ENCODE data around the gene CCDC32. TPM values are rescaled to one million over a fixed set of nuclear protein-coding genes. Genes with fewer than 3 reads are reported as not detected.

The CCDC32 gene
- total and polyA plus RNA-seq, 2 of the 13 experiments (the other 11 are each of a cell fraction or from before 2014, with no cell fraction given), result 10.8 to 23.2 TPM

DNA sequence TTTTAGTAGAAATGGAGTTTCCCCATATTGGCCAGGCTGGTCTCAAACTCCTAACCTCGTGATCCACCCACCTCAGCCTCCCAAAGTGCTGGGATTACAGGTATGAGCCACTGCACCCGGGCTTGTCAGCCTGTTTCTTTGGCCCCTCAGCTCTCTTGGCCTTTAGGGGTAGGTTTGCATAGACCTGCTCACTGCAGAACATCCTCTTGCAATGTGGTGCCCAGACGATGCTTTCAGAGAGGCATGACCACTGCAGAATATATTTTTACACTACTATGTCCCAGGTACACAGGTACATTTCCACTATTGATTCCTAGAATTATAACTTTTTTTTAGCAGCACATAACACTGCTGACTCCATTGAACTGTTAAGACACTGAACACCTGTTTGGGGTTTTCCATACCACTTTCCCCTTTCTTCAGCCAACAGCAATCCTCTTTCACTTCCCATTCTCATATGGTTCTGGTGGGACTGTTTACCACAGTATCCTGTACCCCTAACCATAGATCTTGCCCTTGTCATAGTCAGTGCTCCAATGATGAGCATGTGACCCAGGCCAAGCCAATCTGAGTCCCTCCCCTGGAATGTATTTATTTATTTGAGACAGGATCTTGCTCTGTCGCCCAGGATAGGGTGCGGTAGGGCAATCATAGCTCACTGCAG is 21.1 kb downstream of the CCDC32 start:
- FAIRE-seq, result no peak
- no TSS peak for BruUV-seq (replicated peaks)
- no peak overlapping the region for H3K4me2 ChIP-seq (ENCODE audit: low read depth, low read length)
- WGBS (ENCODE audit: low lambda C conversion rate), result 73% methylated on average over 3 of the region's 5 CpGs
- H3K36me3 ChIP-seq (replicated peaks in 1 of 2; ENCODE audit: control insufficient read depth in 1 of 2, insufficient read depth in 2 of 2, low read length in 2 of 2), result peaks cover 0 to 5% of the 10 kb centered on the region in 2 experiments; a peak in 1 of 5 replicates
- no peak for ATAC-seq
- no peak for DNase-seq (ENCODE audit: low spot score)
- no peaks in the 10 kb centered on the region for H3K79me2 ChIP-seq (ENCODE audit: insufficient read depth, low read length)
- no peak overlapping the region for H2AFZ ChIP-seq (ENCODE audit: low read length)
- no peaks in the 10 kb centered on the region for H3K9me3 ChIP-seq (ENCODE audit: low read length)
- H3K4me1 ChIP-seq (ENCODE audit: insufficient read depth, low read length), result no peaks in the 10 kb centered on the region
- in situ Hi-C loops (cut with HindIII; ENCODE audit: extremely low pct_ligation_motif_present, low pct_unique_long_range_greater_than_20kb) (no loop called here), intact Hi-C loops (cut with micrococcal nuclease; ENCODE audit: unreplicated experiment) (no loop called here)
- H4K20me1 ChIP-seq (ENCODE audit: insufficient read depth, low read length), result no peaks in the 10 kb centered on the region
- TF ChIP-seq, protein P1, sequence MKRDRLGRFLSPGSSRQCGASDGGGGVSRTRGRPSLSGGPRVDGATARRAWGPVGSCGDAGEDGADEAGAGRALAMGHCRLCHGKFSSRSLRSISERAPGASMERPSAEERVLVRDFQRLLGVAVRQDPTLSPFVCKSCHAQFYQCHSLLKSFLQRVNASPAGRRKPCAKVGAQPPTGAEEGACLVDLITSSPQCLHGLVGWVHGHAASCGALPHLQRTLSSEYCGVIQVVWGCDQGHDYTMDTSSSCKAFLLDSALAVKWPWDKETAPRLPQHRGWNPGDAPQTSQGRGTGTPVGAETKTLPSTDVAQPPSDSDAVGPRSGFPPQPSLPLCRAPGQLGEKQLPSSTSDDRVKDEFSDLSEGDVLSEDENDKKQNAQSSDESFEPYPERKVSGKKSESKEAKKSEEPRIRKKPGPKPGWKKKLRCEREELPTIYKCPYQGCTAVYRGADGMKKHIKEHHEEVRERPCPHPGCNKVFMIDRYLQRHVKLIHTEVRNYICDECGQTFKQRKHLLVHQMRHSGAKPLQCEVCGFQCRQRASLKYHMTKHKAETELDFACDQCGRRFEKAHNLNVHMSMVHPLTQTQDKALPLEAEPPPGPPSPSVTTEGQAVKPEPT (CRISPR knock-in tag; IDR thresholded peaks at IDR 0.05; ENCODE audit: low read depth), result no peak
- TF ChIP-seq ZNF749 (CRISPR knock-in tag; IDR thresholded peaks at IDR 0.05; ENCODE audit: borderline replicate concordance) (no peak), ZNF562 (CRISPR knock-in tag; IDR thresholded peaks at IDR 0.05; ENCODE audit: borderline replicate concordance) (no peak), ZNF383 (CRISPR knock-in tag; IDR thresholded peaks at IDR 0.05; ENCODE audit: borderline replicate concordance) (no peak), HIVEP1 (CRISPR knock-in tag; IDR thresholded peaks at IDR 0.05) (no peak), TCF7 (IDR thresholded peaks at IDR 0.05; ENCODE audit: low read depth) (no peak)
- TF ChIP-seq, protein P2, sequence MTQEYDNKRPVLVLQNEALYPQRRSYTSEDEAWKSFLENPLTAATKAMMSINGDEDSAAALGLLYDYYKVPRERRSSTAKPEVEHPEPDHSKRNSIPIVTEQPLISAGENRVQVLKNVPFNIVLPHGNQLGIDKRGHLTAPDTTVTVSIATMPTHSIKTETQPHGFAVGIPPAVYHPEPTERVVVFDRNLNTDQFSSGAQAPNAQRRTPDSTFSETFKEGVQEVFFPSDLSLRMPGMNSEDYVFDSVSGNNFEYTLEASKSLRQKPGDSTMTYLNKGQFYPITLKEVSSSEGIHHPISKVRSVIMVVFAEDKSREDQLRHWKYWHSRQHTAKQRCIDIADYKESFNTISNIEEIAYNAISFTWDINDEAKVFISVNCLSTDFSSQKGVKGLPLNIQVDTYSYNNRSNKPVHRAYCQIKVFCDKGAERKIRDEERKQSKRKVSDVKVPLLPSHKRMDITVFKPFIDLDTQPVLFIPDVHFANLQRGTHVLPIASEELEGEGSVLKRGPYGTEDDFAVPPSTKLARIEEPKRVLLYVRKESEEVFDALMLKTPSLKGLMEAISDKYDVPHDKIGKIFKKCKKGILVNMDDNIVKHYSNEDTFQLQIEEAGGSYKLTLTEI (CRISPR knock-in tag; conservative IDR thresholded peaks at IDR 0.05), result no peak
- TF ChIP-seq, protein P3, sequence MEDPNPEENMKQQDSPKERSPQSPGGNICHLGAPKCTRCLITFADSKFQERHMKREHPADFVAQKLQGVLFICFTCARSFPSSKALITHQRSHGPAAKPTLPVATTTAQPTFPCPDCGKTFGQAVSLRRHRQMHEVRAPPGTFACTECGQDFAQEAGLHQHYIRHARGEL (CRISPR knock-in tag; IDR thresholded peaks at IDR 0.05), result no peak
- no peak overlapping the region for H3K9ac ChIP-seq (ENCODE audit: insufficient read depth, low read depth, low read length)
- ChIA-PET POLR2A (no interaction called here), CTCF (ENCODE audit: low intra/inter-chr PET ratio, low total read pairs) (no interaction called here)
- H3K27me3 ChIP-seq (ENCODE audit: control insufficient read depth in 1 of 2, insufficient read depth in 2 of 2, low read length in 2 of 2), result no peaks in the 10 kb centered on the region
- no peak overlapping the region for H3K4me3 ChIP-seq (replicated peaks in 1 of 3; ENCODE audit: insufficient read depth in 1 of 3, low read depth in 2 of 3, low read length in 3 of 3)
- no peak overlapping the region for H3K27ac ChIP-seq (ENCODE audit: extremely low read length, insufficient read depth, low read length)
